NCI-H2196 (cell line): ENCODE results near the gene CNTN1.

Experiments
- DNase-seq: peaks from one replicate; lab custom pipeline; 2025; ENCODE audit not compliant: unreplicated experiment; lab: John Stamatoyannopoulos, UW

CNTN1 gene

GRCh38 chr12:41100572-41100971 is 408.3 kb downstream of the CNTN1 start:
- no peak for DNase-seq

- no peak for DNase-seq
Observed at GRCh38 chr12:41101806-41102205, 409.6 kb downstream of the CNTN1 start.

- no peak for DNase-seq
Observed at GRCh38 chr12:41103614-41104013, 411.4 kb downstream of the CNTN1 start.

- no peak for DNase-seq
Observed at GRCh38 chr12:41106315-41106714, 414.1 kb downstream of the CNTN1 start.

- DNase-seq: no peak
Observed at GRCh38 chr12:41108032-41108431, 415.8 kb downstream of the CNTN1 start.

GRCh38 chr12:41112903-41113302 is 420.7 kb downstream of the CNTN1 start:
- no peak for DNase-seq

GRCh38 chr12:41120211-41120610 is 428.0 kb downstream of the CNTN1 start:
- no peak for DNase-seq

GRCh38 chr12:41121374-41121773 is 429.1 kb downstream of the CNTN1 start:
- DNase-seq: no peak
